Brain microvascular endothelial cell (primary cell): ENCODE results near the gene SSX4.
"Not testable (repeated sequence)": the region's sequence is repeated elsewhere in the genome, so short reads cannot be mapped to it uniquely, and the experiment has no call there.

Experiments used
- DNase-seq: peaks from one replicate; pipeline ENCODE4 v3.0.0-alpha.2; 2020
- H3K27ac ChIP-seq: fragments of 250-450 bp; sonication (Bioruptor Pico); 2 replicates; pipeline ENCODE4 v1.5.1; 2020; ENCODE audit warnings: mild to moderate bottlenecking, moderate library complexity
- H3K27me3 ChIP-seq: fragments of 250-450 bp; sonication (Bioruptor Pico); replicated peaks from 2 replicates; pipeline ENCODE4 v1.5.1; 2020; ENCODE audit warnings: mild to moderate bottlenecking
- H3K36me3 ChIP-seq: fragments of 250-450 bp; sonication (Bioruptor Pico); replicated peaks from 2 replicates; pipeline ENCODE4 v1.5.1; 2020; ENCODE audit warnings: mild to moderate bottlenecking
- H3K4me3 ChIP-seq: 2 replicates; pipeline ENCODE4 v1.5.1; 2011; ENCODE audit warnings: low read depth, mild to moderate bottlenecking, control low read depth, low read length, moderate library complexity
- in situ Hi-C: cut with HindIII; loops from 2 replicates; pipeline ENCODE4 v1.10.0; 2017; ENCODE audit warnings: low sequenced_read_pairs, low pct_ligation_motif_present
- TF ChIP-seq, protein P1 (sequence below): IDR thresholded peaks from 2 replicates; pipeline ENCODE4 v1.5.1; 2011; ENCODE audit warnings: low read depth, mild to moderate bottlenecking, moderate library complexity, low read length, control low read depth, inconsistent platforms; ENCODE audit errors: missing control alignments

SSX4 gene

DNA sequence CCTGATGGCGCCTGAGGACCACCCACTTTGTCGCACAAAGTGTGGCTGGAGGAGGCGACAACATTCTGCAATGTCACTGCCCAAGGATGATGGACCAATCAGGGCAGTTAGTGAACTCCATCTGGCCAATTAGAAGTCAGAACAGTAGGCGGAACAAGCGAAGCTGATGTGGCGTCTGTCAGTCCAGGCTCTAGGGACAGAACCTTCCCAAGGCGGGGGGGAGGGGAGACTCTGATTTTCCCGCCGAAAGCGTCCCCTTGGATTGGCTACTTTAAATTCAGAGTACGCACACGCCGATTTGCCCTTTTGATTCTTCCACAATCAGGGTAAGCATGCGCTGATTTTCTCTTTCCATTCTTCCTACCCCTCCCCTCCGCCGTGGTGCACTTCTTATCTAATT is at the start of gene SSX4:
Gene SSX4 (plus strand): TSS at position 301 of the 400 bp plus-strand sequence. CDS start 515 bp downstream, outside the sequence.
- in situ Hi-C loops: not testable (repeated sequence)

GRCh38 chrX:48346059-48346458 is 37.3 kb upstream of the SSX4 start:
- in situ Hi-C loops, H3K27ac ChIP-seq, H3K27me3 ChIP-seq, H3K36me3 ChIP-seq, DNase-seq, H3K4me3 ChIP-seq: not testable (repeated sequence)

More for the DNA sequence above, at the start of gene SSX4:
- not testable (repeated sequence) for H3K27me3 ChIP-seq, H3K27ac ChIP-seq, DNase-seq, H3K36me3 ChIP-seq, H3K4me3 ChIP-seq

- H3K27ac ChIP-seq, H3K36me3 ChIP-seq, H3K27me3 ChIP-seq, DNase-seq, H3K4me3 ChIP-seq, in situ Hi-C loops: not testable (repeated sequence)
Measured at GRCh38 chrX:48356315-48357094, 26.8 kb upstream of the SSX4 start, which contains the start of gene SSX3. Gene SSX3 (minus strand): TSS chrX:48356703. CDS start chrX:48355249, 1,454 bp downstream.

- H3K4me3 ChIP-seq: no peak overlapping the region
- no peaks in the 10 kb centered on the region for H3K27me3 ChIP-seq
- in situ Hi-C loops: no loop called here
- DNase-seq: no peak
- no peak overlapping the region for H3K27ac ChIP-seq
- H3K36me3 ChIP-seq: no peaks in the 10 kb centered on the region
- TF ChIP-seq, protein P1, sequence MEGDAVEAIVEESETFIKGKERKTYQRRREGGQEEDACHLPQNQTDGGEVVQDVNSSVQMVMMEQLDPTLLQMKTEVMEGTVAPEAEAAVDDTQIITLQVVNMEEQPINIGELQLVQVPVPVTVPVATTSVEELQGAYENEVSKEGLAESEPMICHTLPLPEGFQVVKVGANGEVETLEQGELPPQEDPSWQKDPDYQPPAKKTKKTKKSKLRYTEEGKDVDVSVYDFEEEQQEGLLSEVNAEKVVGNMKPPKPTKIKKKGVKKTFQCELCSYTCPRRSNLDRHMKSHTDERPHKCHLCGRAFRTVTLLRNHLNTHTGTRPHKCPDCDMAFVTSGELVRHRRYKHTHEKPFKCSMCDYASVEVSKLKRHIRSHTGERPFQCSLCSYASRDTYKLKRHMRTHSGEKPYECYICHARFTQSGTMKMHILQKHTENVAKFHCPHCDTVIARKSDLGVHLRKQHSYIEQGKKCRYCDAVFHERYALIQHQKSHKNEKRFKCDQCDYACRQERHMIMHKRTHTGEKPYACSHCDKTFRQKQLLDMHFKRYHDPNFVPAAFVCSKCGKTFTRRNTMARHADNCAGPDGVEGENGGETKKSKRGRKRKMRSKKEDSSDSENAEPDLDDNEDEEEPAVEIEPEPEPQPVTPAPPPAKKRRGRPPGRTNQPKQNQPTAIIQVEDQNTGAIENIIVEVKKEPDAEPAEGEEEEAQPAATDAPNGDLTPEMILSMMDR: no peak
Measured at GRCh38 chrX:48357681-48358080, 25.7 kb upstream of the SSX4 start.

- H3K36me3 ChIP-seq, DNase-seq, H3K27me3 ChIP-seq, H3K27ac ChIP-seq, in situ Hi-C loops, H3K4me3 ChIP-seq: not testable (repeated sequence)
Measured at GRCh38 chrX:48359281-48359680, 24.1 kb upstream of the SSX4 start.

- in situ Hi-C loops: not testable (repeated sequence)
Measured at GRCh38 chrX:48367717-48368408, 15.5 kb upstream of the SSX4 start.

DNA sequence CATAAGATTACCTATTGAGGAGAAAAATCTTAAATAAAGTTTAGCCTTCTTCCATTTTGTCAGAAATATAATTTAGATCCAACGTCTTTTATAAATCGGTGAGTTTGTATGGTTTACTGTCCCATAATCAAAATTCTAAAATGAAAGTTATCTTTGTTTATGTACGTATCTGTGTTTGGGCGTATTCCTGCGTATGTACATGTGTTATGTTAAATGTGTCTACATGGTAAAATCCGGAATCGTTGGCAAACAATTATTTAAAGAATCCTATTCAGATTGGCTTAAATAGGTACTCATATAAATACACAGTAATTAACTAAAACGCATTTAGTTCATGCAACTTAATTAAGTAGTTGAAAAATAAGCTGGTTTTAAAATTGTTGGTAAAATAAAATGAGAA is 12.9 kb upstream of the SSX4 start:
- H3K27me3 ChIP-seq, DNase-seq, in situ Hi-C loops: not testable (repeated sequence)

More at GRCh38 chrX:48367717-48368408, 15.5 kb upstream of the SSX4 start:
- H3K36me3 ChIP-seq, DNase-seq, H3K27ac ChIP-seq, H3K27me3 ChIP-seq, H3K4me3 ChIP-seq: not testable (repeated sequence)

DNA sequence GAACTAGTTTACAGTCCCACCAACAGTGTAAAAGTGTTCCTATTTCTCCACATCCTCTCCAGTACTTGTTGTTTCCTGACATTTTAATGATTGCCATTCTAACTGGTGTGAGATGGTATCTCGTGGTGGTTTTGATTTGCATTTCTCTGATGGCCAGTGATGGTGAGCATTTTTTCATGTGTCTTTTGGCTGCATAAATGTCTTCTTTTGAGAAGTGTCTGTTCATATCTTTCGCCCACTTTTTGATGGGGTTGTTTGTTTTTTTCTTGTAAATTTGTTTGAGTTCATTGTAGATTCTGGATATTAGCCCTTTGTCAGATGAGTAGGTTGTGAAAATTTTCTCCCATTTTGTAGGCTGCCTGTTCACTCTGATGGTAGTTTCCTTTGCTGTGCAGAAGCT is 13.6 kb downstream of the SSX4 start:
- H3K27ac ChIP-seq, H3K27me3 ChIP-seq, H3K4me3 ChIP-seq, in situ Hi-C loops, H3K36me3 ChIP-seq, DNase-seq: not testable (repeated sequence)

More for the DNA sequence above, 12.9 kb upstream of the SSX4 start:
- H3K4me3 ChIP-seq, H3K36me3 ChIP-seq, H3K27ac ChIP-seq: not testable (repeated sequence)

DNA sequence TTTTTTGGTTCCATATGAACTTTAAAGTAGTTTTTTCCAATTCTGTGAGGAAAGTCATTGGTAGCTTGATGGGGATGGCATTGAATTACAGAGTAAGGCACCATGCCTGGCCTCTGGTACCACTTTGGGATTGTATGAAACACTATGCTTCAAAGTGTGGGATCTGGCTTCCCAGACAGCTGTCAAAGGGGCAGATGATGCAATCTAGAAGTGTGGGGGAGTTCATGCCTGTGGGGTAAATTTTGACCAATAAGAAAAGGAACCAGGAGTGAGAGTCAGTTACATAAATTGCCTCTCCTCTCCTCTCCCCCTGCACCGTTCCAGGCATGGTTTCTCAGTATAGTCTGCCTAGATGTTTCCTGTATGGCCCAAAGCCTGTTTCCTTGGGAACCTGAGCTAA is 14.5 kb downstream of the SSX4 start:
- DNase-seq, H3K27ac ChIP-seq, H3K4me3 ChIP-seq, H3K27me3 ChIP-seq, in situ Hi-C loops, H3K36me3 ChIP-seq: not testable (repeated sequence)

DNA sequence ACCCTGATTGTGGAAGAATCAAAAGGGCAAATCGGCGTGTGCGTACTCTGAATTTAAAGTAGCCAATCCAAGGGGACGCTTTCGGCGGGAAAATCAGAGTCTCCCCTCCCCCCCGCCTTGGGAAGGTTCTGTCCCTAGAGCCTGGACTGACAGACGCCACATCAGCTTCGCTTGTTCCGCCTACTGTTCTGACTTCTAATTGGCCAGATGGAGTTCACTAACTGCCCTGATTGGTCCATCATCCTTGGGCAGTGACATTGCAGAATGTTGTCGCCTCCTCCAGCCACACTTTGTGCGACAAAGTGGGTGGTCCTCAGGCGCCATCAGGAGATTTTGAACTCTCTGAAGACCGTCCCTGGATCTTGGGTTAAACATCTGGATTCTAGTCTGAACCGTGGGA is 28.5 kb downstream of the SSX4 start, which contains the start of gene SSX4B:
Gene SSX4B (minus strand): TSS at position 101 of the 400 bp plus-strand sequence. CDS start 588 bp downstream, outside the sequence.
- H3K27ac ChIP-seq, H3K4me3 ChIP-seq, H3K27me3 ChIP-seq, DNase-seq, H3K36me3 ChIP-seq, in situ Hi-C loops: not testable (repeated sequence)

GRCh38 chrX:48427027-48427716 is 43.8 kb downstream of the SSX4 start:
- H3K27ac ChIP-seq, in situ Hi-C loops, H3K4me3 ChIP-seq, H3K27me3 ChIP-seq, DNase-seq, H3K36me3 ChIP-seq: not testable (repeated sequence)

GRCh38 chrX:48429606-48430005 is 46.3 kb downstream of the SSX4 start:
- not testable (repeated sequence) for H3K36me3 ChIP-seq

DNA sequence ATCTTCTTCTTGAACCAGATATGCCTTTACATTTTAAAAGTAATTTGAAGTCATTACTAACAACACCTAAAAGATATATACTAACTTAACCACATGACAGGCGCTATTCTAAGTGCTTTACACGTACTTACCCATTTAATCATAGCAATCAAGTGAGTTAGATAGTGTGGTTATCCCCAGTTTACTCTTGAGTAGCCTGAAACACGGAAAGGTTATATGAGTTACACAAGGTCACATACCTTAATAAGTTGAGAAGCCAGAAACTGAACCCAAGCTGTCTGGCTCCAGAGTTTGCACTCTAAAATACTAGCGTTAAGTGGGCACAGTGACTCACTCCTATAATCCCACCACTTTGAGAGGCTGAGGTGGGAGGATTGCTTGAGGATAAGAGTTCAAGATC is 46.8 kb downstream of the SSX4 start:
- in situ Hi-C loops, H3K4me3 ChIP-seq, H3K27ac ChIP-seq, H3K36me3 ChIP-seq, DNase-seq, H3K27me3 ChIP-seq: not testable (repeated sequence)

More at GRCh38 chrX:48429606-48430005, 46.3 kb downstream of the SSX4 start:
- H3K27me3 ChIP-seq, H3K27ac ChIP-seq, H3K4me3 ChIP-seq, DNase-seq, in situ Hi-C loops: not testable (repeated sequence)
